Psoas muscle (tissue), 8 donors: ENCODE measurements around the gene GAPDH. TPM values are rescaled to one million over a fixed set of nuclear protein-coding genes. Genes with fewer than 3 reads are reported as not detected.

Experiments
- ATAC-seq, 4 donors: fragments of 200-7000 bp; cut with Tn5 transposase; one replicate each; pipeline ENCODE4 v1.9.1; 2020; ENCODE audit warnings: moderate library complexity in 3 of 4, mild to moderate bottlenecking in 2 of 4
- DNase-seq, 2 donors: peaks; one replicate each; pipeline ENCODE4 v3.0.0-alpha.2; 2020
- H3K27ac ChIP-seq: fragments of 200-600 bp; one replicate; pipeline ENCODE4 v1.8.0; 2022
- H3K27me3 ChIP-seq, 3 donors: fragments of 200-600 bp in 1 of 3; one replicate each; pipeline versions ENCODE4 v1.6.1 to v1.8.0; 2013 to 2022; ENCODE audit warnings: low read length in 2 of 3, mild to moderate bottlenecking in 2 of 3, moderate library complexity in 1 of 3; ENCODE audit not compliant: insufficient read depth in 3 of 3
- H3K36me3 ChIP-seq, 2 donors: fragments of 200-600 bp in 1 of 2; one replicate each; pipeline versions ENCODE4 v1.6.1 to v1.8.0; 2013 to 2022; ENCODE audit warnings: low read depth in 1 of 2, mild to moderate bottlenecking in 1 of 2, moderate library complexity in 1 of 2; ENCODE audit not compliant: insufficient read depth in 1 of 2
- H3K4me1 ChIP-seq: fragments of 200-600 bp; one replicate; pipeline ENCODE4 v1.8.0; 2022
- H3K4me3 ChIP-seq: fragments of 200-600 bp; one replicate; pipeline ENCODE4 v1.8.0; 2022; ENCODE audit warnings: mild to moderate bottlenecking
- H3K9me3 ChIP-seq: fragments of 200-600 bp; one replicate; pipeline ENCODE4 v1.8.0; 2022
- WGBS, 3 donors: extraction: QIAGEN DNeasy Blood & Tissue Kit; methylation state at CpG; one replicate each; pipeline versions ENCODE4 v1.1.6 to v1.1.7; 2013; 5-methylcytosine and 5-hydroxymethylcytosine counted together
- intact Hi-C, 2 donors: fragments of 100-400 bp; cut with DNase I; formaldehyde crosslinking; loops; one replicate each; pipeline versions ENCODE4 v1.11.0 to v1.14.2; 2022
- polyA plus RNA-seq, 3 donors: library from polyadenylated mRNA; stranded (reverse); fragments of 200-250 nt; gene quantifications; one replicate each; pipeline ENCODE4 v1.2.3, GENCODE V29; 2013
- total RNA-seq, 4 donors: library from RNA; stranded (reverse); fragmentation: NEBNext Ultra II Directional in 2 of 4; extraction: Animal tissue kit (Norgen Biotek cat#: 25700) in 2 of 4; gene quantifications; one replicate each; pipeline versions ENCODE4 v1.2.1 to v1.2.4, GENCODE V29; 2021 to 2023
- TF ChIP-seq, protein P1 (sequence below): fragments of 200-600 bp; IDR thresholded peaks from one replicate; pipeline ENCODE4 v1.8.0; 2022; ENCODE audit warnings: antibody characterized with exemption
- donor health status: healthy with polysubstance abuse.
- donor health status: DM: no; HTN: no; CAD: no; lungs with moderate emphysema.
- donor health status: Bipolar disorder and iron deficiency.
- donor health status: healthy.
- donor health status: DM: yes; HTN: yes; CAD: no.
- donor health status: DM: no; HTN: no; CAD: no.
- donor health status: DM: no; HTN: no; CAD: no.
- donor health status: DM: yes; HTN: yes; CAD: no.

The GAPDH gene
- total and polyA plus RNA-seq, 7 donors = 7,136 to 18,891 (median 10,253) TPM

DNA sequence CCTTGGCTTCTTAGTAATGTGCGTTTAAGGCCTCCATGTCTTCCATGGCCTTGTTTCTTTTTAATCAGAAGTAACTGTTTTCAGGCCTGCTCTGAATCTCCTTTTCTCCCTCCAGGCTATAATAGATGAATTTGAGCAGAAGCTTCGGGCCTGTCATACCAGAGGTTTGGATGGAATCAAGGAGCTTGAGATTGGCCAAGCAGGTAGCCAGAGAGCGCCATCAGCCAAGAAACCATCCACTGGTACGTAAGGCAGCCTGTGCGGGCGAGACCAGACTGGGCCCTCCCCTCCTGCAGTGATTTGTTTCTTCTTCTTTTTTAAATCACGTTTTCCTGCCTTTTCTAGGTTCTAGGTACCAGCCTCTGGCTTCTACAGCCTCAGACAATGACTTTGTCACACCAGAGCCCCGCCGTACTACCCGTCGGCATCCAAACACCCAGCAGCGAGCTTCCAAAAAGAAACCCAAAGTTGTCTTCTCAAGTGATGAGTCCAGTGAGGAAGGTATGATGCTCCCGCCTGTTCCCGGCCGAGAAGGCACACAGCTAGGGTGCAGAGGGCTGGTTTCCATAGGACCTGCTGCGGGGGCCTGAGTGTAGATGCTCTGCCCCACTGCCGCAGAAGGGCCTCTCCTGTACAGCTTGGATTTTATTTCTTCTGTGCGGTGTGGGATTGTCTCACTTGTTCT, 3.6 kb upstream of the GAPDH start:
- WGBS, 3 donors = 85 to 95% (median 88%) methylated on average over 18 of the region's 18 CpGs
- peaks cover 4 to 65% of the 10 kb centered on the region in 2 donors for H3K36me3 ChIP-seq
- peaks cover 18% of the 10 kb centered on the region for H3K4me1 ChIP-seq
- no peak overlapping the region for H3K4me3 ChIP-seq
- TF ChIP-seq, protein P1, sequence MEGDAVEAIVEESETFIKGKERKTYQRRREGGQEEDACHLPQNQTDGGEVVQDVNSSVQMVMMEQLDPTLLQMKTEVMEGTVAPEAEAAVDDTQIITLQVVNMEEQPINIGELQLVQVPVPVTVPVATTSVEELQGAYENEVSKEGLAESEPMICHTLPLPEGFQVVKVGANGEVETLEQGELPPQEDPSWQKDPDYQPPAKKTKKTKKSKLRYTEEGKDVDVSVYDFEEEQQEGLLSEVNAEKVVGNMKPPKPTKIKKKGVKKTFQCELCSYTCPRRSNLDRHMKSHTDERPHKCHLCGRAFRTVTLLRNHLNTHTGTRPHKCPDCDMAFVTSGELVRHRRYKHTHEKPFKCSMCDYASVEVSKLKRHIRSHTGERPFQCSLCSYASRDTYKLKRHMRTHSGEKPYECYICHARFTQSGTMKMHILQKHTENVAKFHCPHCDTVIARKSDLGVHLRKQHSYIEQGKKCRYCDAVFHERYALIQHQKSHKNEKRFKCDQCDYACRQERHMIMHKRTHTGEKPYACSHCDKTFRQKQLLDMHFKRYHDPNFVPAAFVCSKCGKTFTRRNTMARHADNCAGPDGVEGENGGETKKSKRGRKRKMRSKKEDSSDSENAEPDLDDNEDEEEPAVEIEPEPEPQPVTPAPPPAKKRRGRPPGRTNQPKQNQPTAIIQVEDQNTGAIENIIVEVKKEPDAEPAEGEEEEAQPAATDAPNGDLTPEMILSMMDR = no peak
- no peak for DNase-seq
- intact Hi-C loops = loop anchor here in 1 of 2 donors (5.0 kb wide), 1 partner anchor 38 kb away; the partner anchor contains the start of genes MRPL51 and NCAPD2
- no peak for ATAC-seq
- peak overlapping the region; percentile 97 for H3K27ac ChIP-seq
- H3K9me3 ChIP-seq = no peaks in the 10 kb centered on the region
- no peaks in the 10 kb centered on the region for H3K27me3 ChIP-seq

DNA sequence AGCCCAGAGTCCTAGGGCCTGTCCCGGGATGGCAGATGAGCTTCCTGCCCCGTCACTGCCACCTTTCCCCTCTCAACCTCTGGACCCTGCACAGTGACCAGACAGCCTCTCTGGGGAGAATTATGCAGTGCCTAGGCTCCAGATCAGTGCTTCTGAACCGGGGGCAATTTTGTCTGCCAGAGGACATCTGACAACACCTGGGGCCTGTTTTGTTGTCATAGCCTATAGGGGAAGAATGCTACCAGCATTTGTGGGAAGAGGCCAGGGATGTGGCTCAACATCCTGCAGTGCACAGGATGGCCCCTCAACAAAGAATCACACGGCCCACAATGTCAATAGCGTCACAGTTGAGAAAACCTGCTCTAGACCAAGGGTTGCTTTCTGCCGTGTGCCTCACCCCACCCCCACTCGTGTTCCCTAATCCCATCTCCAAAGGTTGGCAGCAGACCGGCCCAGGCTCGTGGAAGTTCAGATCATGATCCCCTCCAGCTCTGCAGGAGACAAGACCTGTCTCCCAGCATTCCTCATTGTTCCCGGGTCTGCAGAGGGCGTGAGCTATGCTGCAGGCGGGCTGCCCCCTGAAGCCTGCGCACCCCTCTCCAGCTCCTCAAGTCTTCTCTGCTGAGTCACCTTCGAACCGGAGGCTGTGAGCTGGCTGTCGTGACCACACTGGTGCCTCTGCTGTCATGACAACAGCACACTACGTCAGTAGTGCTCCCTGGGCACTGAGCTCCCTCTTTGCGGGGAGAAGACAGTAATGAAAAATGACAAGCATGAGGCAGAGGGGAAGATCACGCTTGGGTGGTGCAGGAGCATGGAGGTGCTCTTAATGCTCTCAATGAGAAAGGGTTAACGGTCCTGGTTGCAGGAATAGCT, 2.0 kb upstream of the GAPDH start:
- Histone ChIP-seq H3K27me3 (no peaks in the 10 kb centered on the region), H3K4me3 (peak overlapping the region; percentile 86), H3K36me3 (peaks cover 0 to 65% of the 10 kb centered on the region in 2 donors), H3K4me1 (peaks cover 34% of the 10 kb centered on the region), H3K27ac (peak overlapping the region; percentile 97), H3K9me3 (no peaks in the 10 kb centered on the region)
- TF ChIP-seq, protein P1 = no peak
- DNase-seq = peak; percentile 69 to 79
- 14 to 23% (median 16%) methylated on average over 20 of the region's 20 CpGs for WGBS, 3 donors
- intact Hi-C loops = loop anchor here in 1 of 2 donors (5.0 kb wide), 1 partner anchor 40 kb away; the partner anchor contains the start of genes MRPL51 and NCAPD2
- ATAC-seq = peak in 3 of 4 donors; percentile 10 to 34 (median 31)

DNA sequence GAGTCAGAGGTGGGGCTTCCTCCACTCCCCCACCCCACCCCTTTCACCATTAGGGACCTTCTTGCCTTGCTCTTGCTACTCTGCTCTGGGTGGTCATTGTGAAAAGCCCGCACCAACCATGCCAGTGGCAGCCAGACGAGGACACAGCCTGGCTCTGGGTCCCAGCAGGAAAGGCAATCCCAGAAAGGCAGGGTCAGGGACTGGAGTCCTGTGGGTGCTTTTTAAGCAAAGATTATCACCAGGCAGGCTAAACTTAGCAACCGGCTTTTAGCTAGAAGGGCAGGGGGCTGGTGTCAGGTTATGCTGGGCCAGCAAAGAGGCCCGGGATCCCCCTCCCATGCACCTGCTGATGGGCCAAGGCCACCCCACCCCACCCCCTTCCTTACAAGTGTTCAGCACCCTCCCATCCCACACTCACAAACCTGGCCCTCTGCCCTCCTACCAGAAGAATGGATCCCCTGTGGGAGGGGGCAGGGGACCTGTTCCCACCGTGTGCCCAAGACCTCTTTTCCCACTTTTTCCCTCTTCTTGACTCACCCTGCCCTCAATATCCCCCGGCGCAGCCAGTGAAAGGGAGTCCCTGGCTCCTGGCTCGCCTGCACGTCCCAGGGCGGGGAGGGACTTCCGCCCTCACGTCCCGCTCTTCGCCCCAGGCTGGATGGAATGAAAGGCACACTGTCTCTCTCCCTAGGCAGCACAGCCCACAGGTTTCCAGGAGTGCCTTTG, 1.2 kb upstream of the GAPDH start:
- intact Hi-C loops = loop anchor here in 1 of 2 donors (5.0 kb wide), 1 partner anchor 41 kb away; the partner anchor contains the start of genes MRPL51 and NCAPD2
- TF ChIP-seq, protein P1 = no peak
- H3K27me3 ChIP-seq = no peaks in the 10 kb centered on the region
- peaks cover 0 to 65% of the 10 kb centered on the region in 2 donors for H3K36me3 ChIP-seq
- peak; percentile 69 to 81 for DNase-seq
- peak overlapping the region; percentile 97 for H3K27ac ChIP-seq
- H3K4me3 ChIP-seq = peak overlapping the region; percentile 86
- peaks cover 42% of the 10 kb centered on the region for H3K4me1 ChIP-seq
- ATAC-seq = peak; percentile 27 to 55 (median 33)
- H3K9me3 ChIP-seq = no peaks in the 10 kb centered on the region
- 0 to 1% (median 1%) methylated on average over 10 to 14 of the region's 14 CpGs for WGBS, 3 donors

DNA sequence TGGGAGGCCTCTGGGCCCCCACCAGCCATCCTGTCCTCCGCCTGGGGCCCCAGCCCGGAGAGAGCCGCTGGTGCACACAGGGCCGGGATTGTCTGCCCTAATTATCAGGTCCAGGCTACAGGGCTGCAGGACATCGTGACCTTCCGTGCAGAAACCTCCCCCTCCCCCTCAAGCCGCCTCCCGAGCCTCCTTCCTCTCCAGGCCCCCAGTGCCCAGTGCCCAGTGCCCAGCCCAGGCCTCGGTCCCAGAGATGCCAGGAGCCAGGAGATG, 729 bp upstream of the GAPDH start:
- intact Hi-C loops = loop anchor here in 1 of 2 donors (5.0 kb wide), 1 partner anchor 41 kb away; the partner anchor contains the start of genes MRPL51 and NCAPD2
- Histone ChIP-seq H3K27me3 (no peaks in the 10 kb centered on the region), H3K4me3 (peak overlapping the region; percentile 86), H3K9me3 (no peaks in the 10 kb centered on the region), H3K27ac (peak overlapping the region; percentile 97), H3K36me3 (peaks cover 0 to 65% of the 10 kb centered on the region in 2 donors), H3K4me1 (peaks cover 47% of the 10 kb centered on the region)
- 0% methylated on average over 9 of the region's 9 CpGs for WGBS, 3 donors
- TF ChIP-seq, protein P1 = no peak
- DNase-seq (no peak), ATAC-seq (peak in 2 of 4 donors; percentile 22 to 28)
